HG03575 (cell line): Measurements from ENCODE around the gene IQSEC2.

Experiments
- ATAC-seq: cut with Tn5 transposase; IDR thresholded peaks from one replicate; pipeline ENCODE4 v1.9.1; 2021; ENCODE audit not compliant: unreplicated experiment, insufficient number of reproducible peaks, low FRiP score; ENCODE audit errors: extremely low read depth

Gene IQSEC2

GRCh38 chrX:53223955-53224859, 57.2 kb downstream of the IQSEC2 start:
- ATAC-seq, result no peak

GRCh38 chrX:53223068-53223693, 58.2 kb downstream of the IQSEC2 start:
- ATAC-seq, result no peak
